IPS-20b (cell line): ENCODE data around the gene ADORA3.
"Not testable (repeated sequence)": the region's sequence is repeated elsewhere in the genome, so short reads cannot be mapped to it uniquely, and the experiment has no call there.

ENCODE experiments used
- H3K27ac ChIP-seq: one replicate; pipeline ENCODE4 v1.5.1; 2013; ENCODE audit warnings: low read length
- H3K27me3 ChIP-seq: 2 replicates; pipeline ENCODE4 v1.6.1; 2013; ENCODE audit warnings: mild to moderate bottlenecking, low read length, inconsistent platforms; ENCODE audit not compliant: insufficient read depth
- H3K36me3 ChIP-seq: 2 replicates; pipeline ENCODE4 v1.6.1; 2013; ENCODE audit warnings: low read depth, mild to moderate bottlenecking, inconsistent platforms, low read length, moderate library complexity; ENCODE audit not compliant: insufficient read depth
- H3K4me1 ChIP-seq: 2 replicates; pipeline ENCODE4 v1.6.1; 2013; ENCODE audit warnings: mild to moderate bottlenecking, control low read depth, inconsistent platforms, low read length, moderate library complexity; ENCODE audit not compliant: insufficient read depth
- H3K4me3 ChIP-seq: 2 replicates; pipeline ENCODE4 v1.5.1; 2013; ENCODE audit warnings: mild to moderate bottlenecking, low read length, inconsistent platforms
- H3K9ac ChIP-seq: 2 replicates; pipeline ENCODE4 v1.6.1; 2013; ENCODE audit warnings: low read depth, mild to moderate bottlenecking, inconsistent platforms, low read length, moderate library complexity
- H3K9me3 ChIP-seq: 2 replicates; pipeline ENCODE4 v1.6.1; 2013; ENCODE audit warnings: mild to moderate bottlenecking, low read depth, low read length, inconsistent platforms; ENCODE audit not compliant: insufficient read depth

ADORA3 gene

DNA sequence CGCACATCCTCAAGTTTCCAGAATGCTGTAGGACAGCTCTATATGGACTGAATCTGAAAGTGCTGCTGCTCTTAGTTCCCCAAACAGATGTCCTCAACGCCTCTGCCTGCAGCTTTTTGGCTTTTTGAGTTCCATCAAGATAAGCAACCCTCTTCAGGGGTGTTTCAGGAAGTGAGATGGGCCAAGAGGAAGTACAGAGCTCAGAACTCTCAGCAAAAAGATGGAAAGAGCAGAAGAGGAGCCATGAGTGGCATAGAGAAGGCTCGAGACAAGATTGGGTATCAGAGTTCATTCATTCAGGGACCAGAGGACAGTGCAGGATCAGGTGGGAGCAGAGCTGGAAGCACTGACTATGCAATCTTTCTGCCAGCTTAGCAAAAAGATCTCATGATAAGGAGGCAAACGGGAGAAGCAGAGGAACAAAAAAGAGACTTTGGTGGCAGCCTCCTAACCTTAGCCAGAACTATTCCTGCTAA lies at the start of gene ADORA3, which contains the start of gene TMIGD3:
TSS of gene ADORA3 (minus strand) at position 49 of the 476 bp plus-strand sequence. CDS start 279 bp downstream, outside the sequence.
TSS of gene TMIGD3 (minus strand) at position 49 of the 476 bp plus-strand sequence. CDS start 279 bp downstream, outside the sequence.
- Histone ChIP-seq H3K4me1 (peaks cover 6% of the 10 kb centered on the region), H3K27me3 (no peaks in the 10 kb centered on the region), H3K36me3 (no peaks in the 10 kb centered on the region)

GRCh38 chr1:111553196-111553595 lies 49.8 kb upstream of the ADORA3 start:
- no peak overlapping the region for H3K4me3 ChIP-seq
- H3K9me3 ChIP-seq: no peaks in the 10 kb centered on the region
- no peak overlapping the region for H3K27ac ChIP-seq
- no peaks in the 10 kb centered on the region for H3K36me3 ChIP-seq
- peaks cover 4% of the 10 kb centered on the region; the same call in 1 of the 2 replicates for H3K4me1 ChIP-seq
- H3K27me3 ChIP-seq: no peaks in the 10 kb centered on the region
- H3K9ac ChIP-seq: no peak overlapping the region

More for the DNA sequence above, at the start of gene ADORA3, which contains the start of gene TMIGD3:
- H3K4me3 ChIP-seq: no peak within 1 kb of the TSS
- no peak within 1 kb of the TSS for H3K27ac ChIP-seq
- no peaks in the 10 kb centered on the region for H3K9me3 ChIP-seq
- H3K9ac ChIP-seq: no peak within 1 kb of the TSS

GRCh38 chr1:111552587-111552986 lies 49.2 kb upstream of the ADORA3 start:
- no peaks in the 10 kb centered on the region for H3K36me3 ChIP-seq
- no peaks in the 10 kb centered on the region for H3K9me3 ChIP-seq
- no peak overlapping the region for H3K9ac ChIP-seq
- no peak overlapping the region for H3K27ac ChIP-seq
- H3K4me3 ChIP-seq: no peak overlapping the region
- no peaks in the 10 kb centered on the region for H3K27me3 ChIP-seq
- peaks cover 4% of the 10 kb centered on the region; the same call in 1 of the 2 replicates for H3K4me1 ChIP-seq

GRCh38 chr1:111551623-111552411 lies 48.4 kb upstream of the ADORA3 start:
- Histone ChIP-seq H3K27ac (no peak overlapping the region), H3K4me3 (no peak overlapping the region), H3K27me3 (no peaks in the 10 kb centered on the region), H3K9ac (no peak overlapping the region), H3K4me1 (peaks cover 4% of the 10 kb centered on the region; the same call in 1 of the 2 replicates), H3K9me3 (no peaks in the 10 kb centered on the region), H3K36me3 (no peaks in the 10 kb centered on the region)

DNA sequence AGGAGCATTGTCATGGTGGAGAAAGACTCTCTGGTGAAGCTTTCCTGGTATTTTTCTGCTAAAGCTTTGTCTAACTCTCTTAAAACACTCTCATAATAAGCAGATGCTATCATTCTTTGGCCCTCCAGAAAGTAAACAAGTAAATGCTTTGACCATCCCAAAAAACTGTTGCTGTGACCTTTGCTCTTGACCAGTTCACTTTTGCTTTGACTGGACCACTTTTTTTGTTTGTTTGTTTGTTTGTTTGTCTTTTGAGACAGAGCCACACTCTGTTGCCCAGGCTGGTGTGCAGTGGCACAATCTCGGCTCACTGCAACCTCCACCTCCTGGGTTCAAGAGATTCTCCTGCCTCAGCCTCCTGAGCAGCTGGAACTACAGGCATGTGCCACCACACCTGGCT lies 44.4 kb upstream of the ADORA3 start:
- not testable (repeated sequence) for H3K9me3 ChIP-seq, H3K36me3 ChIP-seq, H3K27ac ChIP-seq, H3K4me1 ChIP-seq, H3K9ac ChIP-seq, H3K27me3 ChIP-seq, H3K4me3 ChIP-seq

GRCh38 chr1:111542187-111542586 lies 38.8 kb upstream of the ADORA3 start:
- H3K36me3 ChIP-seq: no peaks in the 10 kb centered on the region
- H3K27me3 ChIP-seq: peaks cover 8% of the 10 kb centered on the region; the same call in 1 of the 2 replicates
- H3K4me1 ChIP-seq: peaks cover 26% of the 10 kb centered on the region
- H3K27ac ChIP-seq: peak overlapping the region; percentile 35
- peak overlapping the region; percentile 23; the same call in 1 of the 2 replicates for H3K4me3 ChIP-seq
- H3K9me3 ChIP-seq: no peaks in the 10 kb centered on the region
- no peak overlapping the region for H3K9ac ChIP-seq

DNA sequence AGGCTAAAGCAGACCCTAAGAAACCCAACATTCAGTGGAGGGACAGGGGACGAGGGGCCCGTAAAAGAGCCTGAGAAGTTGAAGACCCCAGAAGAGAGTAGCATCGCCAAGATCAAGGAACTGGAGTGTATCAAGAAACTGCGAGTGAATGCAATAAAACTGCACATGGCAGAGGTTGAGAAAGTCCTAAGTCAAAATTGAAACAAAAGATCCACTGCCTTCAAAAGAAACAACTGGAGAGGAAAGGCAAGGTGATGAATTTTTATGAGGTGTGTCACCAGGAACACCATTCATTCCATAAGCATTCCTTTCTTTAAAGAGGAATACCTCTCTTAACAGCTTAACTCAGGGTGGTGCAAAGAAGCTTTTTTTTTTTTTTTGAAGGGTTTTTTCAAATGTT lies 38.3 kb upstream of the ADORA3 start:
- Histone ChIP-seq H3K36me3 (no peaks in the 10 kb centered on the region), H3K4me3 (peak overlapping the region; percentile 23), H3K27me3 (peaks cover 8% of the 10 kb centered on the region; the same call in 1 of the 2 replicates), H3K4me1 (peaks cover 26% of the 10 kb centered on the region), H3K27ac (no peak overlapping the region), H3K9me3 (no peaks in the 10 kb centered on the region), H3K9ac (no peak overlapping the region)

DNA sequence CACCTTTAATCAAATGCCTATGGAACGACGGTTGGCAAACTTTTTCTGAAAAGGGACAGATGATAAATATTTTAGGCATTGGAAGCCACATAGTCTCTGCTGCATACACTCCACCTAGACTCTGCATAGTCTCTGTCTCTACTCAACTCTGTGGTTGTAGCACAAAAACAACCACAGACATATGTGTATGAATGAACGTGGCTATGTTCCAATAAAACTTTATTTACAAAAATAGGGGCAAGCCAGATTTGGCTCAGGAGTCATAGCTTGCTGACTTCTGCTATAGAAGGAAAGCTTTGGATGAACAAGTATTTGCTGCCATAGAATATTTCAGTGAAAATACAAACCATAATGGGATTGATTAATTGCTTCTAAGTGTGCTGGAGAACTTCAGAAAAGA lies 37.5 kb upstream of the ADORA3 start:
- Histone ChIP-seq H3K9ac (no peak overlapping the region), H3K27me3 (peaks cover 8% of the 10 kb centered on the region; the same call in 1 of the 2 replicates), H3K4me1 (peaks cover 26% of the 10 kb centered on the region), H3K27ac (no peak overlapping the region), H3K4me3 (no peak overlapping the region), H3K36me3 (no peaks in the 10 kb centered on the region), H3K9me3 (no peaks in the 10 kb centered on the region)

DNA sequence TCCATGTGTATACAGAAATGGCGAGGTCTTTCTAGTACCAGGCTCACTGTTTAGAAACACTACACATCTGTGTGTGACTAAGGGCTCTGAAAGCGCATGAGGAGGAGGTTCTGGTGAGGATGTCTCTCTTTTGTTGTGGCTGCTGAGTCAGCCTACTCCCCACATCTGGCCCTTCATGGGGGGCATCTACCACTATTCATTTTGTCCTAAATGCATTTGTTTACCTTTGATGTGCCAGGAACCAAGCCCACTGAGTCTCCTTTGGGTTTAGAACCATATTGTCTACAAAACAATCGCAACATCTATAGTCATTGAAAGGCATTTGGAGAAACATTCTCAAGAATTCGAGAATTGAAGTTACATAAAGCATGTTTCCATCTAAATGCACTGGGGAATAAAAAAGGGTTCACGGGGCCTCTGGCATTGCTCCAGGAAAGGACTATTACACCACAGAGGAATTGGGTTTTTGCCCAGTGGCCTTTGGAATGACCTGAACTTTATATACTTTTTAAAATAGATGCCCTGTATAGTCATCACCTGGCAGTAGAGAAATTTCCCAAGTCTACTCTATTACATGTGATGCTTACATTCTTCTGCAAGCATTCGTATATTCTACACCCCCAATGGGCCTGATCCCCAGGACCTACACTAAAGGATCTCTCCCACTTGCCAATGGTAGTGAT lies 35.1 kb upstream of the ADORA3 start:
- H3K9ac ChIP-seq: no peak overlapping the region
- H3K9me3 ChIP-seq: no peaks in the 10 kb centered on the region
- peaks cover 8% of the 10 kb centered on the region; the same call in 1 of the 2 replicates for H3K27me3 ChIP-seq
- H3K27ac ChIP-seq: no peak overlapping the region
- H3K4me1 ChIP-seq: peaks cover 26% of the 10 kb centered on the region
- H3K4me3 ChIP-seq: no peak overlapping the region
- H3K36me3 ChIP-seq: no peaks in the 10 kb centered on the region

- no peaks in the 10 kb centered on the region for H3K36me3 ChIP-seq
- H3K9ac ChIP-seq: no peak overlapping the region
- peaks cover 4% of the 10 kb centered on the region; the same call in 1 of the 2 replicates for H3K9me3 ChIP-seq
- H3K4me1 ChIP-seq: peaks cover 9% of the 10 kb centered on the region; the same call in 1 of the 2 replicates
- H3K4me3 ChIP-seq: no peak overlapping the region
- no peak overlapping the region for H3K27ac ChIP-seq
- H3K27me3 ChIP-seq: no peaks in the 10 kb centered on the region
Observed at GRCh38 chr1:111535256-111536191, 32.1 kb upstream of the ADORA3 start.

GRCh38 chr1:111520053-111520452 lies 16.6 kb upstream of the ADORA3 start:
- H3K9me3 ChIP-seq: no peaks in the 10 kb centered on the region
- no peak overlapping the region for H3K4me3 ChIP-seq
- H3K27me3 ChIP-seq: no peaks in the 10 kb centered on the region
- H3K36me3 ChIP-seq: no peaks in the 10 kb centered on the region
- H3K4me1 ChIP-seq: no peaks in the 10 kb centered on the region
- no peak overlapping the region for H3K9ac ChIP-seq
- no peak overlapping the region for H3K27ac ChIP-seq
